GM12878 (cell line): ENCODE measurements around the gene OSTN. TPM values are rescaled to one million over a fixed set of nuclear protein-coding genes. Genes with fewer than 3 reads are reported as not detected.

Source experiments
- ATAC-seq: fragments of 200-7000 bp; cut with Tn5 transposase; 3 replicates; pipeline ENCODE4 v1.9.1; 2020; ENCODE audit warnings: mild to moderate bottlenecking, moderate library complexity
- BruUV-seq: library from RNA; stranded (reverse); fragments of 400-500 nt; replicated peaks from 2 replicates; lab custom pipeline; 2021; lab: Mats Ljungman, UMichigan
- CTCF ChIA-PET: fragments of 300-600 bp; sonication (Branson Sonifier 250); formaldehyde crosslinking; extraction: SDS; loops from one replicate; lab custom pipeline; 2021; ENCODE audit warnings: inconsistent platforms; lab: Yijun Ruan, JAX
- POLR2A ChIA-PET: fragments of 350-600 bp; formaldehyde crosslinking; extraction: SDS; loops from one replicate; lab custom pipeline; 2021; ENCODE audit warnings: inconsistent platforms; lab: Charles Lee
- RAD21 ChIA-PET: fragments of 300-600 bp; sonication (Branson Sonifier 250); formaldehyde crosslinking; loops from one replicate; lab custom pipeline; 2023; ENCODE audit warnings: antibody characterized with exemption; ENCODE audit not compliant: unreplicated experiment; lab: Charles Lee
- SMC1A ChIA-PET: fragments of 300-600 bp; sonication (Branson Sonifier 250); formaldehyde crosslinking; loops from one replicate; lab custom pipeline; 2023; ENCODE audit not compliant: unreplicated experiment, uncharacterized antibody; lab: Charles Lee
- DNase-seq: peaks from one replicate; pipeline ENCODE4 v3.0.0-alpha.2; 2011; ENCODE audit warnings: low read depth, low spot score
- FAIRE-seq: peaks from 3 replicates; lab custom pipeline; 2011; peaks lifted over from hg19 to GRCh38; lab: Jason Lieb, UNC
- H2AFZ ChIP-seq: 2 replicates; pipeline ENCODE4 v1.6.0; 2011; ENCODE audit warnings: low read depth, low read length, control low read depth; ENCODE audit not compliant: control insufficient read depth
- H3K27ac ChIP-seq: 2 replicates; pipeline ENCODE4 v1.5.1; 2011; ENCODE audit warnings: control low read depth; ENCODE audit not compliant: control insufficient read depth, insufficient read depth
- H3K27me3 ChIP-seq, 2 experiments: replicated peaks in 1 of 2; 2 replicates each; pipeline versions ENCODE4 v1.6.0 to v1.6.1; 2011; ENCODE audit warnings: low read length in 1 of 2; ENCODE audit not compliant: control insufficient read depth in 2 of 2, insufficient read depth in 2 of 2
- H3K36me3 ChIP-seq, 2 experiments: 2 replicates each; pipeline ENCODE4 v1.5.1; 2011; ENCODE audit warnings: low read length in 1 of 2; ENCODE audit not compliant: control insufficient read depth in 2 of 2, insufficient read depth in 2 of 2
- H3K4me1 ChIP-seq: 2 replicates; pipeline ENCODE4 v1.6.1; 2011; ENCODE audit warnings: mild to moderate bottlenecking, low read length, moderate library complexity, mixed read lengths; ENCODE audit not compliant: control insufficient read depth, insufficient read depth
- H3K4me2 ChIP-seq: 2 replicates; pipeline ENCODE4 v1.6.0; 2011; ENCODE audit warnings: control low read depth; ENCODE audit not compliant: control insufficient read depth, insufficient read depth
- H3K4me3 ChIP-seq: fragments of 200-600 bp; sonication (generic); 2 replicates; pipeline ENCODE4 v1.5.1; 2016
- H3K79me2 ChIP-seq: 2 replicates; pipeline ENCODE4 v1.6.0; 2011; ENCODE audit warnings: low read length; ENCODE audit not compliant: control insufficient read depth, insufficient read depth
- H3K9ac ChIP-seq: 2 replicates; pipeline ENCODE4 v1.8.0; 2011; ENCODE audit warnings: low read length, control low read depth, mixed read lengths; ENCODE audit not compliant: control insufficient read depth, insufficient read depth
- H3K9me3 ChIP-seq: replicated peaks from 3 replicates; pipeline ENCODE4 v1.5.1; 2011; ENCODE audit warnings: mild to moderate bottlenecking, low read length; ENCODE audit not compliant: control insufficient read depth, insufficient read depth
- H4K20me1 ChIP-seq: 2 replicates; pipeline ENCODE4 v1.6.0; 2011; ENCODE audit not compliant: control insufficient read depth, insufficient read depth
- KAT2A ChIP-seq: conservative IDR thresholded peaks from 2 replicates; pipeline ENCODE4 v1.6.1; 2011; ENCODE audit warnings: low read depth, low read length; ENCODE audit not compliant: control insufficient read depth
- SREBF2 ChIP-seq: IDR thresholded peaks from 2 replicates; pipeline ENCODE4 v1.6.1; 2012; ENCODE audit warnings: mild to moderate bottlenecking, low read length
- ZNF217 ChIP-seq: fragments of 450-650 bp; IDR thresholded peaks from 2 replicates; pipeline ENCODE4 v1.6.1; 2017; ENCODE audit warnings: antibody characterized with exemption, mild to moderate bottlenecking
- ZZZ3 ChIP-seq: IDR thresholded peaks from 2 replicates; pipeline ENCODE4 v1.6.1; 2011; ENCODE audit warnings: low read depth; ENCODE audit not compliant: control insufficient read depth, insufficient read length
- WGBS: methylation state at CpG from one replicate; pipeline ENCODE4 v1.1.6; 2016; ENCODE audit warnings: low lambda C conversion rate; ENCODE audit not compliant: insufficient replicate concordance, insufficient coverage; ENCODE audit errors: missing lambda C conversion rate; 5-methylcytosine and 5-hydroxymethylcytosine counted together
- in situ Hi-C: fragments of 300-500 bp; cut with MboI; formaldehyde crosslinking; loops from 9 replicates; pipeline ENCODE4 v1.14.3; 2018; ENCODE audit warnings: mixed read lengths
- intact Hi-C: fragments of 100-400 bp; cut with micrococcal nuclease; formaldehyde crosslinking; loops from one replicate; pipeline ENCODE4 v1.14.2; 2022; ENCODE audit not compliant: unreplicated experiment
- polyA plus RNA-seq, 11 experiments: library from polyadenylated mRNA; depleted of rRNA in 4 of 11; unstranded in 6 of 11; stranded (reverse) in 5 of 11; fragments of >200 nt; fragmentation: Nextera tagmentation in 4 of 11; fragmentation: Illumina TruSeq in 1 of 11; extraction: Ambion mirVana in 4 of 11; extraction: Trizol in 1 of 11; gene quantifications; 1 replicate in 1 of 11; 2 replicates in 10 of 11; pipeline versions ENCODE4 v1.2.1 to v1.2.3, GENCODE V29; 2011 to 2016; ENCODE audit warnings: inconsistent platforms in 2 of 11, missing spikeins in 2 of 11, low read depth in 1 of 11
- total RNA-seq, 4 experiments: library from RNA; depleted of rRNA in 3 of 4; stranded (reverse); fragments of >200 nt in 3 of 4; fragmentation: Illumina TruSeq in 1 of 4; extraction: Trizol in 1 of 4; gene quantifications; 2 replicates each; pipeline versions ENCODE4 v1.2.1 to v1.2.3, GENCODE V29; 2013 to 2021
- TF ChIP-seq, protein P1 (sequence below): fragments of 150-350 bp; IDR thresholded peaks from 2 replicates; pipeline ENCODE4 v1.6.1; 2016; ENCODE audit warnings: low read depth, low read length
- TF ChIP-seq, protein P2 (sequence below): IDR thresholded peaks from 2 replicates; pipeline ENCODE4 v1.6.1; 2011; ENCODE audit warnings: mild to moderate bottlenecking, low read depth, low read length, moderate library complexity; ENCODE audit not compliant: insufficient replicate concordance

Gene OSTN
- total and polyA plus RNA-seq, 10 of the 15 experiments (the other 5 are each of a cell fraction or from before 2014, with no cell fraction given) = 0.04 to 0.27 (median 0.06) TPM; not detected in 6

DNA sequence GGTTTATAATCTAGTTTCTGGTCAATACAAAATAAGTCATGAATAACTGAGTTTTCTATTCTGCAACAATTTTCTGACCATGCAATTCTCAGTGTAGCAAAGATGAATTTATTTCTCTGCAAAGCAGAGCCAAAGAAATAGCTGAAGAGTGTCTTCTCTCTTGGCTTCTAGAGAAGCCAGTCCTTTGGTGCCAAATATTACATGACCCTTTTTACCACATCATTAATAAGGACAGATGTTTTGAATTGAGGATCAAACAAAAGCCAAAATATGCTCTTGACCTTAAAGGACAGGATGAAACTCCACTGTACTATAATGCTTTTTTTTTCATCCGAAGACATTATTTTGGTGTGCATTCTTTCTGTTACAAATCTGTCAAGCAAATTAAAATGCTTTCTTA, 40.2 kb upstream of the OSTN start:
- Histone ChIP-seq H3K4me2 (no peak overlapping the region), H3K4me3 (no peak overlapping the region), H3K79me2 (no peaks in the 10 kb centered on the region), H3K9ac (no peak overlapping the region), H2AFZ (no peak overlapping the region), H3K27me3 (no peaks in the 10 kb centered on the region), H3K9me3 (no peaks in the 10 kb centered on the region; the same call in 1 of the 3 replicates), H3K36me3 (no peaks in the 10 kb centered on the region), H3K4me1 (no peaks in the 10 kb centered on the region), H3K27ac (no peak overlapping the region), H4K20me1 (no peaks in the 10 kb centered on the region)
- RAD21 ChIA-PET = no interaction called here
- intact Hi-C loops (no loop called here), in situ Hi-C loops (no loop called here)
- WGBS = 48% methylated on average over 1 of the region's 1 CpG
- no peak for FAIRE-seq
- BruUV-seq = no TSS peak
- POLR2A ChIA-PET = no interaction called here
- CTCF ChIA-PET = interaction anchor here (1.3 kb wide), 1 partner anchor 15 kb away, joined by 3 read pairs; no protein-coding TSS in a partner anchor
- SMC1A ChIA-PET = interaction anchor here (1.4 to 1.7 kb wide), 4 partner anchors 11 to 72 kb away, joined by 3 to 5 read pairs (median 4); no protein-coding TSS in a partner anchor
- ATAC-seq = no peak
- DNase-seq = no peak
- TF ChIP-seq ZZZ3 (no peak), KAT2A (no peak), ZNF217 (no peak), SREBF2 (no peak)
- TF ChIP-seq, protein P1, sequence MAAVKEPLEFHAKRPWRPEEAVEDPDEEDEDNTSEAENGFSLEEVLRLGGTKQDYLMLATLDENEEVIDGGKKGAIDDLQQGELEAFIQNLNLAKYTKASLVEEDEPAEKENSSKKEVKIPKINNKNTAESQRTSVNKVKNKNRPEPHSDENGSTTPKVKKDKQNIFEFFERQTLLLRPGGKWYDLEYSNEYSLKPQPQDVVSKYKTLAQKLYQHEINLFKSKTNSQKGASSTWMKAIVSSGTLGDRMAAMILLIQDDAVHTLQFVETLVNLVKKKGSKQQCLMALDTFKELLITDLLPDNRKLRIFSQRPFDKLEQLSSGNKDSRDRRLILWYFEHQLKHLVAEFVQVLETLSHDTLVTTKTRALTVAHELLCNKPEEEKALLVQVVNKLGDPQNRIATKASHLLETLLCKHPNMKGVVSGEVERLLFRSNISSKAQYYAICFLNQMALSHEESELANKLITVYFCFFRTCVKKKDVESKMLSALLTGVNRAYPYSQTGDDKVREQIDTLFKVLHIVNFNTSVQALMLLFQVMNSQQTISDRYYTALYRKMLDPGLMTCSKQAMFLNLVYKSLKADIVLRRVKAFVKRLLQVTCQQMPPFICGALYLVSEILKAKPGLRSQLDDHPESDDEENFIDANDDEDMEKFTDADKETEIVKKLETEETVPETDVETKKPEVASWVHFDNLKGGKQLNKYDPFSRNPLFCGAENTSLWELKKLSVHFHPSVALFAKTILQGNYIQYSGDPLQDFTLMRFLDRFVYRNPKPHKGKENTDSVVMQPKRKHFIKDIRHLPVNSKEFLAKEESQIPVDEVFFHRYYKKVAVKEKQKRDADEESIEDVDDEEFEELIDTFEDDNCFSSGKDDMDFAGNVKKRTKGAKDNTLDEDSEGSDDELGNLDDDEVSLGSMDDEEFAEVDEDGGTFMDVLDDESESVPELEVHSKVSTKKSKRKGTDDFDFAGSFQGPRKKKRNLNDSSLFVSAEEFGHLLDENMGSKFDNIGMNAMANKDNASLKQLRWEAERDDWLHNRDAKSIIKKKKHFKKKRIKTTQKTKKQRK = no peak
- TF ChIP-seq, protein P2, sequence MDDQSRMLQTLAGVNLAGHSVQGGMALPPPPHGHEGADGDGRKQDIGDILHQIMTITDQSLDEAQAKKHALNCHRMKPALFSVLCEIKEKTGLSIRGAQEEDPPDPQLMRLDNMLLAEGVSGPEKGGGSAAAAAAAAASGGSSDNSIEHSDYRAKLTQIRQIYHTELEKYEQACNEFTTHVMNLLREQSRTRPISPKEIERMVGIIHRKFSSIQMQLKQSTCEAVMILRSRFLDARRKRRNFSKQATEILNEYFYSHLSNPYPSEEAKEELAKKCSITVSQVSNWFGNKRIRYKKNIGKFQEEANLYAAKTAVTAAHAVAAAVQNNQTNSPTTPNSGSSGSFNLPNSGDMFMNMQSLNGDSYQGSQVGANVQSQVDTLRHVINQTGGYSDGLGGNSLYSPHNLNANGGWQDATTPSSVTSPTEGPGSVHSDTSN = no peak
